ENCODE results near the gene THAP8.

DNA sequence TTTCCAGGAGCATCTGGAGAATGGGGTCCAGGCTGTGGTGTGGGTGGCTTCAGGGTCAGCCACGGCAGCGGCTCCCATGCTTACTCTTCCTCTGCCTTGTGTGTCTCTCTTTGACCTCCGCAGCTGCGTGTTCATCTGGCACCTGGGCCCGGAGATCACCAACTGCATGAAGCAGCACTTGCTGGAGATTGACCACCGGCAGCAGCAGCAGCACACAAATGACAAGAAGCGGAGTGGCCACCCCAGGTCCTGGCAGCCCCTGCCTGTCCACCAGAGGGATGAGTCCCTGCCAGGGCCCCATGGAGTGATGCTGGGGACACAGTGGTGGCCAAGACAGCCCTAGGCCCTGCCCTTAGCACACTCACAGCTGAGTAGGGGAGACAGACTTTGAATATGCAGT is 38.5 kb upstream of the THAP8 start:
- TF ChIP-seq, protein P1, sequence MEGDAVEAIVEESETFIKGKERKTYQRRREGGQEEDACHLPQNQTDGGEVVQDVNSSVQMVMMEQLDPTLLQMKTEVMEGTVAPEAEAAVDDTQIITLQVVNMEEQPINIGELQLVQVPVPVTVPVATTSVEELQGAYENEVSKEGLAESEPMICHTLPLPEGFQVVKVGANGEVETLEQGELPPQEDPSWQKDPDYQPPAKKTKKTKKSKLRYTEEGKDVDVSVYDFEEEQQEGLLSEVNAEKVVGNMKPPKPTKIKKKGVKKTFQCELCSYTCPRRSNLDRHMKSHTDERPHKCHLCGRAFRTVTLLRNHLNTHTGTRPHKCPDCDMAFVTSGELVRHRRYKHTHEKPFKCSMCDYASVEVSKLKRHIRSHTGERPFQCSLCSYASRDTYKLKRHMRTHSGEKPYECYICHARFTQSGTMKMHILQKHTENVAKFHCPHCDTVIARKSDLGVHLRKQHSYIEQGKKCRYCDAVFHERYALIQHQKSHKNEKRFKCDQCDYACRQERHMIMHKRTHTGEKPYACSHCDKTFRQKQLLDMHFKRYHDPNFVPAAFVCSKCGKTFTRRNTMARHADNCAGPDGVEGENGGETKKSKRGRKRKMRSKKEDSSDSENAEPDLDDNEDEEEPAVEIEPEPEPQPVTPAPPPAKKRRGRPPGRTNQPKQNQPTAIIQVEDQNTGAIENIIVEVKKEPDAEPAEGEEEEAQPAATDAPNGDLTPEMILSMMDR (conservative IDR thresholded peaks at IDR 0.05 in 1 of 2, IDR thresholded peaks at IDR 0.05 in 1 of 2; ENCODE audit: extremely low read depth in 1 of 2, insufficient read depth in 1 of 2, low read depth in 1 of 2, low read length in 2 of 2) = no peak
- TF ChIP-seq EZH2 (IDR thresholded peaks at IDR 0.05; ENCODE audit: borderline replicate concordance, low read length) = no peak

All from mammary epithelial cell (primary cell).